ENCODE results near the gene DYSF. TPM values are rescaled to one million over a fixed set of nuclear protein-coding genes. Genes with fewer than 3 reads are reported as not detected.

DYSF gene
- total RNA-seq, 4 donors from 2014 or later, result 4.2 to 26.6 (median 16.2) TPM

- no peak for TF ChIP-seq CTCF (IDR thresholded peaks at IDR 0.05; ENCODE audit: low read depth)
These were observed 147.2 kb downstream of the DYSF start for GRCh38 chr2:71600555-71600954.

- TF ChIP-seq CTCF (IDR thresholded peaks at IDR 0.05; ENCODE audit: low read depth), result no peak
These were observed 148.1 kb downstream of the DYSF start for GRCh38 chr2:71601136-71602114.

- no peak for TF ChIP-seq CTCF (IDR thresholded peaks at IDR 0.05; ENCODE audit: low read depth)
These were observed 148.7 kb downstream of the DYSF start for GRCh38 chr2:71602115-71602495.

GRCh38 chr2:71602581-71602980 is 149.2 kb downstream of the DYSF start:
- no peak for TF ChIP-seq CTCF (IDR thresholded peaks at IDR 0.05; ENCODE audit: low read depth)

- TF ChIP-seq CTCF (IDR thresholded peaks at IDR 0.05; ENCODE audit: low read depth), result no peak
These were observed 150.0 kb downstream of the DYSF start for GRCh38 chr2:71603311-71603811.

GRCh38 chr2:71603851-71604725 is 150.7 kb downstream of the DYSF start:
- no peak for TF ChIP-seq CTCF (IDR thresholded peaks at IDR 0.05; ENCODE audit: low read depth)

- no peak for TF ChIP-seq CTCF (IDR thresholded peaks at IDR 0.05; ENCODE audit: low read depth)
These were observed 151.4 kb downstream of the DYSF start for GRCh38 chr2:71604726-71605120.

Measured in subcutaneous adipose tissue (tissue), 4 donors.